ENCODE measurements around the gene CDYL2. TPM values are rescaled to one million over a fixed set of nuclear protein-coding genes. Genes with fewer than 3 reads are reported as not detected.

CDYL2 gene
- total RNA-seq, 4 donors from 2014 or later: 0.80 to 3.5 (median 2.3) TPM

DNA sequence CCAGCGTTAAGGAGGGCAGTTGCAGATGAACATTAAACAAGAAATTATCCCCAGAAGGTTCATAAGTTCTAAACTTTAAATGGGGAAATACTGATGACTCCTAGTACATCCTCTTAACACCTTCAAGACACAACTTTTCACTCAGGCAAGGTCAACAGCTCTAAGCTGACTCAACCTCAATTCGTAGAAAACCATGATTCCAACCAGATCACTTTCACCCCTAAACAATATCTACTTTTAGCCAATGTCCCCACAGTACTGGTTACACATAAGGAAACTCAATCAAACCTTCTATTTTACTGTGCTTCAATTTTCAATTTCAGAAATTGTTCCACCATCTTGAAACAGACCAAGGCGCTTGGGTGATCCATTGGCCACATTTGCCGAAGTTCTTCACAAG, 2.3 kb downstream of the CDYL2 start:
- WGBS, 2 donors (ENCODE audit: low coverage in 1 of 2): 87 to 92% methylated on average over 3 to 4 of the region's 4 CpGs
- no peak for DNase-seq
- in situ Hi-C loops (cut with MboI; ENCODE audit: low pct_ligation_motif_present in 1 of 4, low pct_unique_long_range_greater_than_20kb in 1 of 4, low sequenced_read_pairs in 3 of 4): loop anchor here (25.0 kb wide), 1 partner anchor 265 kb away; the partner anchor contains the start of gene DYNLRB2 (in 4 of the 4)

DNA sequence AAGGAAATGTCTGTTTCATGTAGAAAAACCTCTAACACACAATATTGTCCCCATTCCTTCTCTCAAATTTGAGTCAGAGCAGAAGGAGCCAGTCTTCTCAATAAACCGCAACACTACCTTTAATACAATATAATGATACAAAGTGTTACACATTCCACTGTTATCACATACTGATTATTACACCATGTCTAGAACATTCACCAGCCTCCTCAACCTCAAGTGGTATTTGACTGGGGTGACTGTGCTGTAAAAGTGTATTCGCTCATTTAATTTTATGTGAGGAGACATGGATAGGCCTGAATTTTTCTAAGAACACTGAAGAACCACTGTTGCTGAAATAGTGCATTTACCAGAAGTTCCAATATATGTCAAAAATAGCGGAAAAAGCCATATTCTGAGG, 10.3 kb downstream of the CDYL2 start:
- intact Hi-C loops (cut with DNase I; ENCODE audit: low total_unique reads): no loop called here
- 96 to 97% methylated on average over 2 to 3 of the region's 3 CpGs for WGBS, 2 donors (ENCODE audit: low coverage in 1 of 2)
- no peaks in the 10 kb centered on the region for H3K36me3 ChIP-seq
- H3K4me1 ChIP-seq: no peaks in the 10 kb centered on the region
- H3K9me3 ChIP-seq: no peaks in the 10 kb centered on the region
- no peak for DNase-seq
- H3K27ac ChIP-seq: no peak overlapping the region
- H3K4me3 ChIP-seq: no peak overlapping the region
- TF ChIP-seq EP300 (IDR thresholded peaks at IDR 0.05; ENCODE audit: low read depth) (no peak), POLR2A (IDR thresholded peaks at IDR 0.05) (no peak), POLR2AphosphoS5 (IDR thresholded peaks at IDR 0.05) (no peak)
- TF ChIP-seq, protein P1, sequence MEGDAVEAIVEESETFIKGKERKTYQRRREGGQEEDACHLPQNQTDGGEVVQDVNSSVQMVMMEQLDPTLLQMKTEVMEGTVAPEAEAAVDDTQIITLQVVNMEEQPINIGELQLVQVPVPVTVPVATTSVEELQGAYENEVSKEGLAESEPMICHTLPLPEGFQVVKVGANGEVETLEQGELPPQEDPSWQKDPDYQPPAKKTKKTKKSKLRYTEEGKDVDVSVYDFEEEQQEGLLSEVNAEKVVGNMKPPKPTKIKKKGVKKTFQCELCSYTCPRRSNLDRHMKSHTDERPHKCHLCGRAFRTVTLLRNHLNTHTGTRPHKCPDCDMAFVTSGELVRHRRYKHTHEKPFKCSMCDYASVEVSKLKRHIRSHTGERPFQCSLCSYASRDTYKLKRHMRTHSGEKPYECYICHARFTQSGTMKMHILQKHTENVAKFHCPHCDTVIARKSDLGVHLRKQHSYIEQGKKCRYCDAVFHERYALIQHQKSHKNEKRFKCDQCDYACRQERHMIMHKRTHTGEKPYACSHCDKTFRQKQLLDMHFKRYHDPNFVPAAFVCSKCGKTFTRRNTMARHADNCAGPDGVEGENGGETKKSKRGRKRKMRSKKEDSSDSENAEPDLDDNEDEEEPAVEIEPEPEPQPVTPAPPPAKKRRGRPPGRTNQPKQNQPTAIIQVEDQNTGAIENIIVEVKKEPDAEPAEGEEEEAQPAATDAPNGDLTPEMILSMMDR (IDR thresholded peaks at IDR 0.05): no peak
- in situ Hi-C loops (cut with MboI; ENCODE audit: low pct_ligation_motif_present in 1 of 4, low pct_unique_long_range_greater_than_20kb in 1 of 4, low sequenced_read_pairs in 3 of 4): no loop called here
- H3K27me3 ChIP-seq: no peaks in the 10 kb centered on the region

More for the DNA sequence above, 2.3 kb downstream of the CDYL2 start:
- no peaks in the 10 kb centered on the region for H3K27me3 ChIP-seq
- H3K4me3 ChIP-seq: no peak overlapping the region
- H3K36me3 ChIP-seq: no peaks in the 10 kb centered on the region
- no peak overlapping the region for H3K27ac ChIP-seq
- intact Hi-C loops (cut with DNase I; ENCODE audit: low total_unique reads): no loop called here
- H3K9me3 ChIP-seq: no peaks in the 10 kb centered on the region
- H3K4me1 ChIP-seq: peaks cover 0 to 10% (median 2%) of the 10 kb centered on the region in 4 donors
- no peak for TF ChIP-seq POLR2A (IDR thresholded peaks at IDR 0.05)
- no peak for TF ChIP-seq POLR2AphosphoS5 (IDR thresholded peaks at IDR 0.05)
- no peak for TF ChIP-seq EP300 (IDR thresholded peaks at IDR 0.05; ENCODE audit: low read depth)
- TF ChIP-seq, protein P1 (IDR thresholded peaks at IDR 0.05): no peak

- H3K27me3 ChIP-seq: no peaks in the 10 kb centered on the region
- H3K4me1 ChIP-seq: no peaks in the 10 kb centered on the region
- WGBS, 2 donors (ENCODE audit: low coverage in 1 of 2): 91 to 100% methylated on average over 1 to 2 of the region's 2 CpGs
- TF ChIP-seq EP300 (IDR thresholded peaks at IDR 0.05; ENCODE audit: low read depth) (no peak), POLR2A (IDR thresholded peaks at IDR 0.05) (no peak), POLR2AphosphoS5 (IDR thresholded peaks at IDR 0.05) (no peak)
- TF ChIP-seq, protein P1 (IDR thresholded peaks at IDR 0.05): no peak
- no peak overlapping the region for H3K4me3 ChIP-seq
- DNase-seq: no peak
- no peaks in the 10 kb centered on the region for H3K36me3 ChIP-seq
- intact Hi-C loops (cut with DNase I; ENCODE audit: low total_unique reads): no loop called here
- no peak overlapping the region for H3K27ac ChIP-seq
- in situ Hi-C loops (cut with MboI; ENCODE audit: low pct_ligation_motif_present in 1 of 4, low pct_unique_long_range_greater_than_20kb in 1 of 4, low sequenced_read_pairs in 3 of 4): no loop called here
- H3K9me3 ChIP-seq: no peaks in the 10 kb centered on the region
These were observed 12.4 kb downstream of the CDYL2 start for GRCh38 chr16:80792031-80792430.

GRCh38 chr16:80791411-80791810, 13.0 kb downstream of the CDYL2 start:
- Histone ChIP-seq H3K4me3 (no peak overlapping the region), H3K4me1 (no peaks in the 10 kb centered on the region), H3K36me3 (no peaks in the 10 kb centered on the region), H3K9me3 (no peaks in the 10 kb centered on the region), H3K27ac (no peak overlapping the region), H3K27me3 (no peaks in the 10 kb centered on the region)
- 74% methylated on average over 1 of the region's 1 CpG; no CpG with 5 or more reads in 1 of the 2 donors for WGBS, 2 donors (ENCODE audit: low coverage in 1 of 2)
- DNase-seq: no peak
- in situ Hi-C loops (cut with MboI; ENCODE audit: low pct_ligation_motif_present in 1 of 4, low pct_unique_long_range_greater_than_20kb in 1 of 4, low sequenced_read_pairs in 3 of 4): no loop called here
- intact Hi-C loops (cut with DNase I; ENCODE audit: low total_unique reads): no loop called here
- TF ChIP-seq EP300 (IDR thresholded peaks at IDR 0.05; ENCODE audit: low read depth) (no peak), POLR2AphosphoS5 (IDR thresholded peaks at IDR 0.05) (no peak), POLR2A (IDR thresholded peaks at IDR 0.05) (no peak)
- TF ChIP-seq, protein P1 (IDR thresholded peaks at IDR 0.05): no peak
